HL-60 (cell line): Measurements from ENCODE around the gene DYNC1I2.

Experiments
- DNase-seq, 2 experiments: peaks; one replicate each; pipeline ENCODE4 v3.0.0-alpha.2; 2010 to 2020; ENCODE audit warnings: low read depth in 1 of 2, low spot score in 1 of 2
- H3K27ac ChIP-seq: fragments of 250-450 bp; sonication (Bioruptor Pico); replicated peaks from 2 replicates; pipeline ENCODE4 v1.5.1; 2020; ENCODE audit warnings: mild to moderate bottlenecking, moderate library complexity
- H3K27me3 ChIP-seq: fragments of 250-450 bp; sonication (Bioruptor Pico); 2 replicates; pipeline ENCODE4 v1.5.1; 2021; ENCODE audit warnings: mild to moderate bottlenecking, moderate library complexity; ENCODE audit not compliant: insufficient read depth, poor library complexity, severe bottlenecking
- H3K4me3 ChIP-seq: replicated peaks from 2 replicates; pipeline ENCODE4 v1.5.1; 2011; ENCODE audit warnings: mild to moderate bottlenecking, control low read depth, low read length; ENCODE audit not compliant: insufficient read depth
- CTCF ChIP-seq: IDR thresholded peaks from one replicate; pipeline ENCODE4 v1.5.1; 2011; ENCODE audit warnings: low read length, control low read depth, inconsistent platforms; ENCODE audit not compliant: insufficient read depth
- GABPA ChIP-seq: IDR thresholded peaks from 2 replicates; pipeline ENCODE4 v1.6.1; 2012; ENCODE audit warnings: low read depth
- POLR2AphosphoS5 ChIP-seq: IDR thresholded peaks from 2 replicates; pipeline ENCODE4 v1.6.1; 2012; ENCODE audit warnings: low read depth
- SPI1 ChIP-seq: IDR thresholded peaks from 2 replicates; pipeline ENCODE4 v1.6.1; 2012; ENCODE audit warnings: low read depth, mild to moderate bottlenecking, borderline replicate concordance
- TF ChIP-seq, protein P1 (sequence below): IDR thresholded peaks from 2 replicates; pipeline ENCODE4 v1.6.1; 2012; ENCODE audit warnings: low read depth; ENCODE audit not compliant: insufficient replicate concordance

Gene DYNC1I2

GRCh38 chr2:171789956-171790355 lies 102.7 kb downstream of the DYNC1I2 start:
- DNase-seq, result no peak
- TF ChIP-seq GABPA (no peak), CTCF (no peak), POLR2AphosphoS5 (no peak), SPI1 (no peak)
- TF ChIP-seq, protein P1, sequence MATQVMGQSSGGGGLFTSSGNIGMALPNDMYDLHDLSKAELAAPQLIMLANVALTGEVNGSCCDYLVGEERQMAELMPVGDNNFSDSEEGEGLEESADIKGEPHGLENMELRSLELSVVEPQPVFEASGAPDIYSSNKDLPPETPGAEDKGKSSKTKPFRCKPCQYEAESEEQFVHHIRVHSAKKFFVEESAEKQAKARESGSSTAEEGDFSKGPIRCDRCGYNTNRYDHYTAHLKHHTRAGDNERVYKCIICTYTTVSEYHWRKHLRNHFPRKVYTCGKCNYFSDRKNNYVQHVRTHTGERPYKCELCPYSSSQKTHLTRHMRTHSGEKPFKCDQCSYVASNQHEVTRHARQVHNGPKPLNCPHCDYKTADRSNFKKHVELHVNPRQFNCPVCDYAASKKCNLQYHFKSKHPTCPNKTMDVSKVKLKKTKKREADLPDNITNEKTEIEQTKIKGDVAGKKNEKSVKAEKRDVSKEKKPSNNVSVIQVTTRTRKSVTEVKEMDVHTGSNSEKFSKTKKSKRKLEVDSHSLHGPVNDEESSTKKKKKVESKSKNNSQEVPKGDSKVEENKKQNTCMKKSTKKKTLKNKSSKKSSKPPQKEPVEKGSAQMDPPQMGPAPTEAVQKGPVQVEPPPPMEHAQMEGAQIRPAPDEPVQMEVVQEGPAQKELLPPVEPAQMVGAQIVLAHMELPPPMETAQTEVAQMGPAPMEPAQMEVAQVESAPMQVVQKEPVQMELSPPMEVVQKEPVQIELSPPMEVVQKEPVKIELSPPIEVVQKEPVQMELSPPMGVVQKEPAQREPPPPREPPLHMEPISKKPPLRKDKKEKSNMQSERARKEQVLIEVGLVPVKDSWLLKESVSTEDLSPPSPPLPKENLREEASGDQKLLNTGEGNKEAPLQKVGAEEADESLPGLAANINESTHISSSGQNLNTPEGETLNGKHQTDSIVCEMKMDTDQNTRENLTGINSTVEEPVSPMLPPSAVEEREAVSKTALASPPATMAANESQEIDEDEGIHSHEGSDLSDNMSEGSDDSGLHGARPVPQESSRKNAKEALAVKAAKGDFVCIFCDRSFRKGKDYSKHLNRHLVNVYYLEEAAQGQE, result no peak
- Histone ChIP-seq H3K27me3 (no peaks in the 10 kb centered on the region), H3K4me3 (no peak overlapping the region), H3K27ac (no peak overlapping the region)

GRCh38 chr2:171791361-171791760 lies 104.1 kb downstream of the DYNC1I2 start:
- TF ChIP-seq SPI1 (no peak), GABPA (no peak), CTCF (no peak), POLR2AphosphoS5 (no peak)
- TF ChIP-seq, protein P1, result no peak
- no peak for DNase-seq
- H3K4me3 ChIP-seq, result no peak overlapping the region
- H3K27me3 ChIP-seq, result no peaks in the 10 kb centered on the region
- no peak overlapping the region for H3K27ac ChIP-seq

DNA sequence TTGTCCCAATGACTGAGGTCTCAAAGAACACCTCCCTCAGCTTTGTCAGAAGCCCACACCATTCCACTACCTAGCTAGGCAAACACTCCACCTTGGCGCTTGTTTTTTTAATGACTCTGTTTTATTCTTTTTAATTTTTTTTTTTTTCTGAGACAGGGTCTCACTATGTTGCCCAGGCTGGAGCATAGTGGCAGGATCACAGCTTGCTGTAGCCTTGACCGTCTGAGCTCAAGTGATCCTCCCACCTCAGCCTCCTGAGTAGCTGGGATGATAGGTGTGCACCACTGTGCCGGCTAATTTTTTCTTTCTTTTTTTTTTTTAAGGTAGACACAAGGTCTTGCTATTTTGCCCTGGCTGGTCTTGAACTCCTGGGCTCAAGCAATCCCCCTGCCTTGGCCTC lies 104.9 kb downstream of the DYNC1I2 start:
- DNase-seq, result no peak
- no peak for TF ChIP-seq POLR2AphosphoS5
- TF ChIP-seq, protein P1, result no peak
- no peak for TF ChIP-seq GABPA
- no peak for TF ChIP-seq CTCF
- no peak for TF ChIP-seq SPI1

More for the DNA sequence above, 104.9 kb downstream of the DYNC1I2 start:
- no peak overlapping the region for H3K4me3 ChIP-seq
- no peaks in the 10 kb centered on the region for H3K27me3 ChIP-seq
- H3K27ac ChIP-seq, result no peak overlapping the region
